Measurements from ENCODE around the gene SGMS1. TPM values are rescaled to one million over a fixed set of nuclear protein-coding genes. Genes with fewer than 3 reads are reported as not detected.
"Not testable (repeated sequence)": the region's sequence is repeated elsewhere in the genome, so short reads cannot be mapped to it uniquely, and the experiment has no call there.

SGMS1 gene
- total RNA-seq, 4 donors from 2014 or later, result 64.3 to 132 (median 87.0) TPM

GRCh38 chr10:50360077-50360850 is 263.5 kb downstream of the SGMS1 start:
- Histone ChIP-seq H3K4me1 (peaks cover 17 to 22% (median 20%) of the 10 kb centered on the region in 4 donors), H3K36me3 (no peaks in the 10 kb centered on the region), H3K27me3 (no peaks in the 10 kb centered on the region), H3K9me3 (no peaks in the 10 kb centered on the region), H3K4me3 (no peak overlapping the region), H3K27ac (replicated peaks in 1 of 4) (no peak overlapping the region)
- no peak for DNase-seq (ENCODE audit: extremely low spot score)
- intact Hi-C loops (cut with DNase I), result no loop called here
- TF ChIP-seq EP300 (IDR thresholded peaks at IDR 0.05), result no peak
- TF ChIP-seq POLR2A (IDR thresholded peaks at IDR 0.05; ENCODE audit: low read depth), result no peak
- TF ChIP-seq POLR2AphosphoS5 (IDR thresholded peaks at IDR 0.05), result no peak
- no peak for TF ChIP-seq CTCF (IDR thresholded peaks at IDR 0.05)
- WGBS, result 70% methylated on average over 5 of the region's 5 CpGs

- DNase-seq (ENCODE audit: extremely low spot score), result no peak
- no peak overlapping the region for H3K4me3 ChIP-seq
- H3K27ac ChIP-seq (replicated peaks in 1 of 4), result no peak overlapping the region
- intact Hi-C loops (cut with DNase I), result no loop called here
- H3K36me3 ChIP-seq, result no peaks in the 10 kb centered on the region
- TF ChIP-seq EP300 (IDR thresholded peaks at IDR 0.05), result no peak
- TF ChIP-seq CTCF (IDR thresholded peaks at IDR 0.05), result no peak
- TF ChIP-seq POLR2AphosphoS5 (IDR thresholded peaks at IDR 0.05), result no peak
- TF ChIP-seq POLR2A (IDR thresholded peaks at IDR 0.05; ENCODE audit: low read depth), result no peak
- WGBS, result 82% methylated on average over 1 of the region's 1 CpG
- H3K9me3 ChIP-seq, result no peaks in the 10 kb centered on the region
- no peaks in the 10 kb centered on the region for H3K27me3 ChIP-seq
- peaks cover 17 to 22% (median 20%) of the 10 kb centered on the region in 4 donors for H3K4me1 ChIP-seq
These were observed 264.6 kb downstream of the SGMS1 start for GRCh38 chr10:50358925-50359687.

- H3K36me3 ChIP-seq, result no peaks in the 10 kb centered on the region
- peaks cover 17 to 22% (median 20%) of the 10 kb centered on the region in 4 donors for H3K4me1 ChIP-seq
- no peak overlapping the region for H3K4me3 ChIP-seq
- no peaks in the 10 kb centered on the region for H3K27me3 ChIP-seq
- DNase-seq (ENCODE audit: extremely low spot score), result no peak
- 89% methylated on average over 2 of the region's 2 CpGs for WGBS
- no peaks in the 10 kb centered on the region for H3K9me3 ChIP-seq
- intact Hi-C loops (cut with DNase I), result no loop called here
- H3K27ac ChIP-seq (replicated peaks in 1 of 4), result no peak overlapping the region
- TF ChIP-seq POLR2AphosphoS5 (IDR thresholded peaks at IDR 0.05) (no peak), EP300 (IDR thresholded peaks at IDR 0.05) (no peak), CTCF (IDR thresholded peaks at IDR 0.05) (no peak)
These were observed 265.3 kb downstream of the SGMS1 start for GRCh38 chr10:50358411-50358810.

GRCh38 chr10:50356481-50356832 is 267.3 kb downstream of the SGMS1 start:
- H3K4me1 ChIP-seq, result peaks cover 17 to 22% (median 19%) of the 10 kb centered on the region in 4 donors
- H3K27ac ChIP-seq (replicated peaks in 1 of 4); H3K27me3 ChIP-seq; H3K36me3 ChIP-seq; DNase-seq (ENCODE audit: extremely low spot score); intact Hi-C loops (cut with DNase I); H3K9me3 ChIP-seq; H3K4me3 ChIP-seq: not testable (repeated sequence)
- WGBS, result 91% methylated on average over 1 of the region's 1 CpG

GRCh38 chr10:50355693-50356480 is 267.9 kb downstream of the SGMS1 start:
- H3K9me3 ChIP-seq; intact Hi-C loops (cut with DNase I); H3K36me3 ChIP-seq; H3K27ac ChIP-seq (replicated peaks in 1 of 4); DNase-seq (ENCODE audit: extremely low spot score); H3K27me3 ChIP-seq; H3K4me3 ChIP-seq: not testable (repeated sequence)
- 96% methylated on average over 31 of the region's 33 CpGs for WGBS
- peaks cover 11 to 18% (median 16%) of the 10 kb centered on the region in 4 donors for H3K4me1 ChIP-seq
